ENCODE data around the gene PACRG.

- no peak for TF ChIP-seq ISL1 (CRISPR knock-in tag; IDR thresholded peaks at IDR 0.05)
- no peak for TF ChIP-seq RARB (CRISPR knock-in tag; IDR thresholded peaks at IDR 0.05)
- no peak for TF ChIP-seq ZNF70 (CRISPR knock-in tag; IDR thresholded peaks at IDR 0.05)
- TF ChIP-seq ZNF8 (CRISPR knock-in tag; IDR thresholded peaks at IDR 0.05), result no peak
Measured at GRCh38 chr6:162705736-162706135, 22.0 kb upstream of the PACRG start.
